Transverse colon (tissue), 4 donors: ENCODE results near the gene MTOR.

Experiments
- CTCF ChIP-seq, 5 experiments: fragments of 200-600 bp in 3 of 5; fragments of 450-650 bp in 2 of 5; sonication (generic) in 3 of 5; IDR thresholded peaks; 1 replicate in 2 of 5; 2 replicates in 3 of 5; pipeline ENCODE4 v1.5.1; 2016 to 2017; ENCODE audit warnings: antibody characterized with exemption in 5 of 5, inconsistent platforms in 3 of 5, mild to moderate bottlenecking in 2 of 5, moderate library complexity in 1 of 5
- POLR2A ChIP-seq: fragments of 450-650 bp; IDR thresholded peaks from one replicate; pipeline ENCODE4 v1.6.1; 2016; ENCODE audit warnings: antibody characterized with exemption, mild to moderate bottlenecking, moderate library complexity
- POLR2AphosphoS5 ChIP-seq, 3 donors: sonication (generic); formaldehyde crosslinking; IDR thresholded peaks; one replicate each; pipeline ENCODE4 v1.6.1; 2016; ENCODE audit warnings: antibody characterized with exemption in 3 of 3

- TF ChIP-seq CTCF (IDR thresholded peaks at IDR 0.05) (no peak), POLR2A (no peak), POLR2AphosphoS5 (IDR thresholded peaks at IDR 0.05) (no peak)
These were observed 105.4 kb downstream of the MTOR start for GRCh38 chr1:11156963-11157362.
